GM18507 (cell line): ENCODE measurements around the gene NPS.

Experiments used
- DNase-seq: peaks from one replicate; pipeline ENCODE4 v3.0.0; 2011; ENCODE audit warnings: low read depth; ENCODE audit not compliant: insufficient read length; ENCODE audit errors: extremely low spot score
- FAIRE-seq: peaks from 2 replicates; lab custom pipeline; 2011; peaks lifted over from hg19 to GRCh38; lab: Jason Lieb, UNC

Gene NPS

DNA sequence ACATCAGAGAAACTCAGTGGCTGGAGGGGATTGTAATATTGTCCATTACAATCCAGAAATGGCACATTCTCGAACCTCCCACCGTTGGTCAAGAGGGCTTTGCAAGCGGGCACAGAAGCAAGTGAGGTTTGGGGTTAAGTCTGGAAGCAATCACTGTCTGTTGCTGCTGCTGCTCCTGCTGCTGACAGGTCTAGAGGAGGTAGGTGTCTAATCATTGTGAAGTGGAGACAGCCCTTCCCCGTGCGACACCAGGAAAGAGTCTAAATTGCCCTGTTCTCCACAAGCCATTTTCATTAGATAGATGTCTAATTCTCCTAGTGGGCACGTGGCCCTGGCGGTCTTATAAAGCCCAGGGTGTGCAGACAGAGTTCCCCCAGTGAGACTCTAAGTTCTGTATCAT is 43.5 kb downstream of the NPS start:
- DNase-seq (no peak), FAIRE-seq (no peak)

DNA sequence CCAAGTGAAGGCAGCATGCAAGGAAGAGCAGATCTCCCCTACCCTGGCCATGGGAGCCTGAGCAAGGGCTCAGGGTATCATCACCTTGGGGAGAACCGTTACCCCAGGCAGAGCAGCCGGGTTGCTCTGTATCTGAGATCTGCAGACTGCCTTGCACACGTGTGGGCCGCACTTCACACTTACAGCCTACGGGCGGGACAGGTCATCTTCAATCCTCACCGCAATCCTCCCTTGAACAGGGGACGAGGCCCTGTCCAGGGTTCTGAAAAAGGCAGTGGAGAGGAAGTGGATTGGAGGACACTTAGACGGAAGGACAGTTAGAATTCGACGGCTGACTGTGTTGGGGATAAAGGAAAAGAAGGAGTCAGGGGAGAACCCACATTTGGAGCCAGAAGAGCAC is 51.4 kb downstream of the NPS start:
- no peak for DNase-seq
- no peak for FAIRE-seq
